HL-60/S4 treated with retinoic acid at 250 ng/mL for 4 days and 3 days (cell line): ENCODE data around the gene NOSIP.

Source experiments
- in situ Hi-C: fragments of 300-500 bp; cut with MboI; formaldehyde crosslinking; loops from 2 replicates; pipeline ENCODE4 v1.7.0; 2022; ENCODE audit warnings: low sequenced_read_pairs

NOSIP gene

GRCh38 chr19:49594993-49595818 lies 14.8 kb upstream of the NOSIP start:
- in situ Hi-C loops, result no loop called here

- in situ Hi-C loops, result no loop called here
These were observed 14.0 kb upstream of the NOSIP start for GRCh38 chr19:49594157-49594992.

GRCh38 chr19:49593233-49594113 lies 13.1 kb upstream of the NOSIP start:
- in situ Hi-C loops, result no loop called here

GRCh38 chr19:49592486-49593232 lies 12.3 kb upstream of the NOSIP start:
- in situ Hi-C loops, result no loop called here

- in situ Hi-C loops, result no loop called here
These were observed 11.6 kb upstream of the NOSIP start for GRCh38 chr19:49591731-49592485.

GRCh38 chr19:49590971-49591730 lies 10.8 kb upstream of the NOSIP start, which contains the start of gene PRR12:
Gene PRR12, plus strand, starts transcription at chr19:49591182. Its CDS starts 473 bp downstream, at chr19:49591655.
- in situ Hi-C loops, result no loop called here

GRCh38 chr19:49590071-49590970 lies 10.0 kb upstream of the NOSIP start:
- in situ Hi-C loops, result no loop called here

GRCh38 chr19:49589502-49589905 lies 9.1 kb upstream of the NOSIP start:
- in situ Hi-C loops, result no loop called here

- in situ Hi-C loops, result no loop called here
These were observed 8.2 kb upstream of the NOSIP start for GRCh38 chr19:49588365-49589122.

GRCh38 chr19:49587227-49587626 lies 6.9 kb upstream of the NOSIP start:
- in situ Hi-C loops, result no loop called here

- in situ Hi-C loops, result no loop called here
These were observed 4.7 kb upstream of the NOSIP start for GRCh38 chr19:49585023-49585422.

GRCh38 chr19:49583239-49583638 lies 2.9 kb upstream of the NOSIP start:
- in situ Hi-C loops, result no loop called here

- in situ Hi-C loops, result no loop called here
These were observed 702 bp upstream of the NOSIP start, which contains the start of gene PRRG2 for GRCh38 chr19:49581007-49581508. Gene PRRG2, plus strand, starts transcription at chr19:49581316. Its CDS starts 1,904 bp downstream, at chr19:49583220.

GRCh38 chr19:49579947-49580263 lies 451 bp downstream of the NOSIP start:
- in situ Hi-C loops, result no loop called here

GRCh38 chr19:49579193-49579592 lies 1.2 kb downstream of the NOSIP start:
- in situ Hi-C loops, result no loop called here

GRCh38 chr19:49574206-49574755 lies 6.1 kb downstream of the NOSIP start:
- in situ Hi-C loops, result no loop called here

- in situ Hi-C loops, result no loop called here
These were observed 6.9 kb downstream of the NOSIP start for GRCh38 chr19:49573425-49573824.
